GM12878 (cell line): ENCODE measurements around the gene PPP2R5A. TPM values are rescaled to one million over a fixed set of nuclear protein-coding genes. Genes with fewer than 3 reads are reported as not detected.

Experiments used
- ATAC-seq: fragments of 200-7000 bp; cut with Tn5 transposase; 3 replicates; pipeline ENCODE4 v1.9.1; 2020; ENCODE audit warnings: mild to moderate bottlenecking, moderate library complexity
- BruUV-seq: library from RNA; stranded (reverse); fragments of 400-500 nt; replicated peaks from 2 replicates; lab custom pipeline; 2021; lab: Mats Ljungman, UMichigan
- CTCF ChIA-PET: fragments of 300-600 bp; sonication (Branson Sonifier 250); formaldehyde crosslinking; extraction: SDS; loops from one replicate; lab custom pipeline; 2021; ENCODE audit warnings: inconsistent platforms; lab: Yijun Ruan, JAX
- POLR2A ChIA-PET: fragments of 350-600 bp; formaldehyde crosslinking; extraction: SDS; loops from one replicate; lab custom pipeline; 2021; ENCODE audit warnings: inconsistent platforms; lab: Charles Lee
- RAD21 ChIA-PET: fragments of 300-600 bp; sonication (Branson Sonifier 250); formaldehyde crosslinking; loops from one replicate; lab custom pipeline; 2023; ENCODE audit warnings: antibody characterized with exemption; ENCODE audit not compliant: unreplicated experiment; lab: Charles Lee
- SMC1A ChIA-PET: fragments of 300-600 bp; sonication (Branson Sonifier 250); formaldehyde crosslinking; loops from one replicate; lab custom pipeline; 2023; ENCODE audit not compliant: unreplicated experiment, uncharacterized antibody; lab: Charles Lee
- DNase-seq: peaks from one replicate; pipeline ENCODE4 v3.0.0-alpha.2; 2011; ENCODE audit warnings: low read depth, low spot score
- FAIRE-seq: peaks from 3 replicates; lab custom pipeline; 2011; peaks lifted over from hg19 to GRCh38; lab: Jason Lieb, UNC
- H2AFZ ChIP-seq: 2 replicates; pipeline ENCODE4 v1.6.0; 2011; ENCODE audit warnings: low read depth, low read length, control low read depth; ENCODE audit not compliant: control insufficient read depth
- H3K27ac ChIP-seq: 2 replicates; pipeline ENCODE4 v1.5.1; 2011; ENCODE audit warnings: control low read depth; ENCODE audit not compliant: control insufficient read depth, insufficient read depth
- H3K27me3 ChIP-seq, 2 experiments: replicated peaks in 1 of 2; 2 replicates each; pipeline versions ENCODE4 v1.6.0 to v1.6.1; 2011; ENCODE audit warnings: low read length in 1 of 2; ENCODE audit not compliant: control insufficient read depth in 2 of 2, insufficient read depth in 2 of 2
- H3K36me3 ChIP-seq, 2 experiments: 2 replicates each; pipeline ENCODE4 v1.5.1; 2011; ENCODE audit warnings: low read length in 1 of 2; ENCODE audit not compliant: control insufficient read depth in 2 of 2, insufficient read depth in 2 of 2
- H3K4me1 ChIP-seq: 2 replicates; pipeline ENCODE4 v1.6.1; 2011; ENCODE audit warnings: mild to moderate bottlenecking, low read length, moderate library complexity, mixed read lengths; ENCODE audit not compliant: control insufficient read depth, insufficient read depth
- H3K4me2 ChIP-seq: 2 replicates; pipeline ENCODE4 v1.6.0; 2011; ENCODE audit warnings: control low read depth; ENCODE audit not compliant: control insufficient read depth, insufficient read depth
- H3K4me3 ChIP-seq: fragments of 200-600 bp; sonication (generic); 2 replicates; pipeline ENCODE4 v1.5.1; 2016
- H3K79me2 ChIP-seq: 2 replicates; pipeline ENCODE4 v1.6.0; 2011; ENCODE audit warnings: low read length; ENCODE audit not compliant: control insufficient read depth, insufficient read depth
- H3K9ac ChIP-seq: 2 replicates; pipeline ENCODE4 v1.8.0; 2011; ENCODE audit warnings: low read length, control low read depth, mixed read lengths; ENCODE audit not compliant: control insufficient read depth, insufficient read depth
- H3K9me3 ChIP-seq: replicated peaks from 3 replicates; pipeline ENCODE4 v1.5.1; 2011; ENCODE audit warnings: mild to moderate bottlenecking, low read length; ENCODE audit not compliant: control insufficient read depth, insufficient read depth
- H4K20me1 ChIP-seq: 2 replicates; pipeline ENCODE4 v1.6.0; 2011; ENCODE audit not compliant: control insufficient read depth, insufficient read depth
- BRCA1 ChIP-seq: IDR thresholded peaks from 2 replicates; pipeline ENCODE4 v1.6.1; 2011; ENCODE audit warnings: low read depth, low read length, improper control_type of control experiment
- EGR1 ChIP-seq, 2 experiments: IDR thresholded peaks; 1 replicate in 1 of 2; 2 replicates in 1 of 2; pipeline ENCODE4 v1.6.1; 2011 to 2012; ENCODE audit warnings: low read depth in 2 of 2, low read length in 2 of 2, borderline replicate concordance in 1 of 2, mild to moderate bottlenecking in 1 of 2, moderate library complexity in 1 of 2
- IRF4 ChIP-seq: IDR thresholded peaks from 2 replicates; pipeline ENCODE4 v1.6.1; 2011; ENCODE audit warnings: low read depth, low read length
- KDM1A ChIP-seq: fragments of 200-600 bp; sonication (generic); IDR thresholded peaks from 2 replicates; pipeline ENCODE4 v1.6.1; 2016; ENCODE audit warnings: borderline replicate concordance
- LARP7 ChIP-seq: fragments of 450-650 bp; IDR thresholded peaks from 2 replicates; pipeline ENCODE4 v1.6.1; 2017; ENCODE audit warnings: mild to moderate bottlenecking
- NFYB ChIP-seq: IDR thresholded peaks from 2 replicates; pipeline ENCODE4 v1.6.1; 2011; ENCODE audit warnings: low read depth, mild to moderate bottlenecking, low read length, improper control_type of control experiment, moderate library complexity; ENCODE audit not compliant: insufficient read depth
- NRF1 ChIP-seq: conservative IDR thresholded peaks from 2 replicates; pipeline ENCODE4 v1.6.1; 2011; ENCODE audit warnings: mild to moderate bottlenecking, low read depth, low read length, improper control_type of control experiment
- POU2F2 ChIP-seq: IDR thresholded peaks from 3 replicates; pipeline ENCODE4 v1.6.1; 2011; ENCODE audit warnings: low read depth, mild to moderate bottlenecking, low read length, borderline replicate concordance
- RBBP5 ChIP-seq: fragments of 200-600 bp; sonication (generic); conservative IDR thresholded peaks from 2 replicates; pipeline ENCODE4 v1.6.1; 2016
- SIX5 ChIP-seq: IDR thresholded peaks from 2 replicates; pipeline ENCODE4 v1.6.1; 2011; ENCODE audit warnings: mild to moderate bottlenecking, low read depth, low read length, moderate library complexity; ENCODE audit not compliant: severe bottlenecking
- ZNF217 ChIP-seq: fragments of 450-650 bp; IDR thresholded peaks from 2 replicates; pipeline ENCODE4 v1.6.1; 2017; ENCODE audit warnings: antibody characterized with exemption, mild to moderate bottlenecking
- ZNF24 ChIP-seq: fragments of 450-650 bp; IDR thresholded peaks from 2 replicates; pipeline ENCODE4 v1.6.1; 2017; ENCODE audit warnings: antibody characterized with exemption, mild to moderate bottlenecking
- WGBS: methylation state at CpG from one replicate; pipeline ENCODE4 v1.1.6; 2016; ENCODE audit warnings: low lambda C conversion rate; ENCODE audit not compliant: insufficient replicate concordance, insufficient coverage; ENCODE audit errors: missing lambda C conversion rate; 5-methylcytosine and 5-hydroxymethylcytosine counted together
- in situ Hi-C: fragments of 300-500 bp; cut with MboI; formaldehyde crosslinking; loops from 9 replicates; pipeline ENCODE4 v1.14.3; 2018; ENCODE audit warnings: mixed read lengths
- intact Hi-C: fragments of 100-400 bp; cut with micrococcal nuclease; formaldehyde crosslinking; loops from one replicate; pipeline ENCODE4 v1.14.2; 2022; ENCODE audit not compliant: unreplicated experiment
- polyA plus RNA-seq, 11 experiments: library from polyadenylated mRNA; depleted of rRNA in 4 of 11; unstranded in 6 of 11; stranded (reverse) in 5 of 11; fragments of >200 nt; fragmentation: Nextera tagmentation in 4 of 11; fragmentation: Illumina TruSeq in 1 of 11; extraction: Ambion mirVana in 4 of 11; extraction: Trizol in 1 of 11; gene quantifications; 1 replicate in 1 of 11; 2 replicates in 10 of 11; pipeline versions ENCODE4 v1.2.1 to v1.2.3, GENCODE V29; 2011 to 2016; ENCODE audit warnings: inconsistent platforms in 2 of 11, missing spikeins in 2 of 11, low read depth in 1 of 11
- total RNA-seq, 4 experiments: library from RNA; depleted of rRNA in 3 of 4; stranded (reverse); fragments of >200 nt in 3 of 4; fragmentation: Illumina TruSeq in 1 of 4; extraction: Trizol in 1 of 4; gene quantifications; 2 replicates each; pipeline versions ENCODE4 v1.2.1 to v1.2.3, GENCODE V29; 2013 to 2021
- TF ChIP-seq, protein P1 (sequence below): fragments of 450-650 bp; formaldehyde crosslinking; IDR thresholded peaks from 2 replicates; pipeline ENCODE4 v1.4.0; 2020; ENCODE audit warnings: mild to moderate bottlenecking, moderate library complexity
- TF ChIP-seq, protein P2 (sequence below): IDR thresholded peaks from 2 replicates; pipeline ENCODE4 v1.6.1; 2012; ENCODE audit warnings: low read depth, low read length, improper control_type of control experiment

The PPP2R5A gene
- total and polyA plus RNA-seq, 10 of the 15 experiments (the other 5 are each of a cell fraction or from before 2014, with no cell fraction given): 15.4 to 40.6 (median 32.5) TPM

DNA sequence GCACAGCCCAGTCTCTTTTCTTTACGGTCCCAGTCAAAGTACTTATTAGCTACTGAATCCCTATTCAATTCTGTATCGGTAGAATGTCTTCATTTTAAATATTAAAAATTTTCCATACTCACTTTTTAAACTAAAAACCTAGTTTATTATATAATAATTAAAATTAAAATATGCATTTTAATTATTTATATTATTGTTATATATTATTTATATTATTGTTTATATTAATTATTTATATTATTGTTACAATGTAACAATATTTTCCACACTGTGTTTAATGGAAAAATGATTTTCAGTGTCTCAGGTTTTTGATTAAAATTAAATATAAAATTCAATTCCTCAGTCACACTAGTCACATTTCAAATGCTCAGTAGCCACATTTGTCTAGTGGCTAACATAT lies 18.2 kb upstream of the PPP2R5A start:
- ChIA-PET SMC1A (interaction anchor here (0.8 to 1.2 kb wide), 4 partner anchors 21 to 196 kb away, joined by 3 to 5 read pairs (median 3); no protein-coding TSS in a partner anchor), RAD21 (interaction anchor here (1.1 to 1.2 kb wide), 2 partner anchors 17 to 195 kb away, joined by 4 read pairs; no protein-coding TSS in a partner anchor), POLR2A (interaction anchor here (0.6 kb wide), 1 partner anchor 55 kb away, joined by 3 read pairs; no protein-coding TSS in a partner anchor)
- no peak for FAIRE-seq
- H2AFZ ChIP-seq: no peak overlapping the region
- H3K27ac ChIP-seq: no peak overlapping the region
- WGBS: 94% methylated on average over 2 of the region's 2 CpGs
- H3K27me3 ChIP-seq: no peaks in the 10 kb centered on the region
- no peak overlapping the region for H3K4me2 ChIP-seq
- no peak overlapping the region for H3K4me3 ChIP-seq
- no peaks in the 10 kb centered on the region for H3K79me2 ChIP-seq
- no peaks in the 10 kb centered on the region for H3K9me3 ChIP-seq
- no peak for TF ChIP-seq NFYB
- TF ChIP-seq ZNF217: no peak
- no peak for TF ChIP-seq NRF1
- no peak for TF ChIP-seq LARP7
- TF ChIP-seq, protein P1, sequence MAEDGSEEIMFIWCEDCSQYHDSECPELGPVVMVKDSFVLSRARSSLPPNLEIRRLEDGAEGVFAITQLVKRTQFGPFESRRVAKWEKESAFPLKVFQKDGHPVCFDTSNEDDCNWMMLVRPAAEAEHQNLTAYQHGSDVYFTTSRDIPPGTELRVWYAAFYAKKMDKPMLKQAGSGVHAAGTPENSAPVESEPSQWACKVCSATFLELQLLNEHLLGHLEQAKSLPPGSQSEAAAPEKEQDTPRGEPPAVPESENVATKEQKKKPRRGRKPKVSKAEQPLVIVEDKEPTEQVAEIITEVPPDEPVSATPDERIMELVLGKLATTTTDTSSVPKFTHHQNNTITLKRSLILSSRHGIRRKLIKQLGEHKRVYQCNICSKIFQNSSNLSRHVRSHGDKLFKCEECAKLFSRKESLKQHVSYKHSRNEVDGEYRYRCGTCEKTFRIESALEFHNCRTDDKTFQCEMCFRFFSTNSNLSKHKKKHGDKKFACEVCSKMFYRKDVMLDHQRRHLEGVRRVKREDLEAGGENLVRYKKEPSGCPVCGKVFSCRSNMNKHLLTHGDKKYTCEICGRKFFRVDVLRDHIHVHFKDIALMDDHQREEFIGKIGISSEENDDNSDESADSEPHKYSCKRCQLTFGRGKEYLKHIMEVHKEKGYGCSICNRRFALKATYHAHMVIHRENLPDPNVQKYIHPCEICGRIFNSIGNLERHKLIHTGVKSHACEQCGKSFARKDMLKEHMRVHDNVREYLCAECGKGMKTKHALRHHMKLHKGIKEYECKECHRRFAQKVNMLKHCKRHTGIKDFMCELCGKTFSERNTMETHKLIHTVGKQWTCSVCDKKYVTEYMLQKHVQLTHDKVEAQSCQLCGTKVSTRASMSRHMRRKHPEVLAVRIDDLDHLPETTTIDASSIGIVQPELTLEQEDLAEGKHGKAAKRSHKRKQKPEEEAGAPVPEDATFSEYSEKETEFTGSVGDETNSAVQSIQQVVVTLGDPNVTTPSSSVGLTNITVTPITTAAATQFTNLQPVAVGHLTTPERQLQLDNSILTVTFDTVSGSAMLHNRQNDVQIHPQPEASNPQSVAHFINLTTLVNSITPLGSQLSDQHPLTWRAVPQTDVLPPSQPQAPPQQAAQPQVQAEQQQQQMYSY (CRISPR knock-in tag): no peak
- TF ChIP-seq EGR1 (IDR thresholded peaks at IDR 0.05; ENCODE audit: borderline replicate concordance in 1 of 2, low read depth in 2 of 2, low read length in 2 of 2): no peak
- TF ChIP-seq IRF4: no peak
- no peak for TF ChIP-seq ZNF24
- TF ChIP-seq SIX5: no peak
- no peak for TF ChIP-seq POU2F2
- TF ChIP-seq, protein P2, sequence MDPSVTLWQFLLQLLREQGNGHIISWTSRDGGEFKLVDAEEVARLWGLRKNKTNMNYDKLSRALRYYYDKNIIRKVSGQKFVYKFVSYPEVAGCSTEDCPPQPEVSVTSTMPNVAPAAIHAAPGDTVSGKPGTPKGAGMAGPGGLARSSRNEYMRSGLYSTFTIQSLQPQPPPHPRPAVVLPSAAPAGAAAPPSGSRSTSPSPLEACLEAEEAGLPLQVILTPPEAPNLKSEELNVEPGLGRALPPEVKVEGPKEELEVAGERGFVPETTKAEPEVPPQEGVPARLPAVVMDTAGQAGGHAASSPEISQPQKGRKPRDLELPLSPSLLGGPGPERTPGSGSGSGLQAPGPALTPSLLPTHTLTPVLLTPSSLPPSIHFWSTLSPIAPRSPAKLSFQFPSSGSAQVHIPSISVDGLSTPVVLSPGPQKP: no peak
- no peak for TF ChIP-seq KDM1A
- no peak for TF ChIP-seq BRCA1
- no peak for TF ChIP-seq RBBP5
- TF ChIP-seq, all 136 proteins: peak for 0
- Histone ChIP-seq H4K20me1 (no peaks in the 10 kb centered on the region), H3K9ac (no peak overlapping the region), H3K36me3 (no peaks in the 10 kb centered on the region), H3K4me1 (no peaks in the 10 kb centered on the region)
- in situ Hi-C loops: no loop called here
- no peak for DNase-seq
- no peak for ATAC-seq
- intact Hi-C loops: no loop called here
- CTCF ChIA-PET: interaction anchor here (0.9 to 1.2 kb wide), 2 partner anchors 11 to 196 kb away, joined by 4 to 8 read pairs; no protein-coding TSS in a partner anchor
- BruUV-seq: no TSS peak
